Keratinocyte (primary cell): Measurements from ENCODE around the gene HPSE. TPM values are rescaled to one million over a fixed set of nuclear protein-coding genes. Genes with fewer than 3 reads are reported as not detected.

Experiments used
- DNase-seq: peaks from one replicate; pipeline ENCODE4 v3.0.0-alpha.2; 2011; ENCODE audit warnings: low read depth, missing footprints, low spot score
- FAIRE-seq: peaks from 2 replicates; lab custom pipeline; 2011; peaks lifted over from hg19 to GRCh38; lab: Jason Lieb, UNC
- H2AFZ ChIP-seq: 2 replicates; pipeline ENCODE4 v1.6.0; 2012; ENCODE audit warnings: low read length, control low read depth, inconsistent platforms; ENCODE audit not compliant: control insufficient read depth
- H3K27ac ChIP-seq: 2 replicates; pipeline ENCODE4 v1.5.1; 2011; ENCODE audit warnings: low read length; ENCODE audit not compliant: control insufficient read depth, insufficient read depth
- H3K27me3 ChIP-seq: 3 replicates; pipeline ENCODE4 v1.6.0; 2011; ENCODE audit warnings: low read length; ENCODE audit not compliant: control insufficient read depth, insufficient read depth; ENCODE audit errors: extremely low read depth
- H3K36me3 ChIP-seq, 2 experiments: 2 replicates in 1 of 2; 3 replicates in 1 of 2; pipeline ENCODE4 v1.5.1; 2011; ENCODE audit warnings: low read length in 2 of 2, mild to moderate bottlenecking in 1 of 2; ENCODE audit not compliant: control insufficient read depth in 2 of 2, insufficient read depth in 2 of 2; ENCODE audit errors: extremely low read depth in 1 of 2
- H3K4me1 ChIP-seq: 3 replicates; pipeline ENCODE4 v1.5.1; 2011; ENCODE audit warnings: low read length; ENCODE audit not compliant: control insufficient read depth, insufficient read depth; ENCODE audit errors: extremely low read depth
- H3K4me2 ChIP-seq: 3 replicates; pipeline ENCODE4 v1.6.0; 2011; ENCODE audit warnings: low read depth, low read length; ENCODE audit not compliant: control insufficient read depth, insufficient read depth; ENCODE audit errors: extremely low read depth
- H3K4me3 ChIP-seq, 3 experiments: fragments of 200-600 bp in 1 of 3; sonication (generic) in 1 of 3; 2 replicates in 2 of 3; 3 replicates in 1 of 3; pipeline ENCODE4 v1.5.1; 2011 to 2016; ENCODE audit warnings: low read length in 3 of 3, mild to moderate bottlenecking in 3 of 3, control low read depth in 2 of 3, inconsistent platforms in 1 of 3, low read depth in 1 of 3, mixed read lengths in 1 of 3, mixed run types in 1 of 3, moderate library complexity in 1 of 3; ENCODE audit not compliant: control insufficient read depth in 2 of 3, insufficient read depth in 2 of 3; ENCODE audit errors: extremely low read depth in 1 of 3
- H3K79me2 ChIP-seq: 2 replicates; pipeline ENCODE4 v1.6.0; 2012; ENCODE audit warnings: low read length; ENCODE audit not compliant: control insufficient read depth, insufficient read depth
- H3K9ac ChIP-seq: 3 replicates; pipeline ENCODE4 v1.6.0; 2011; ENCODE audit warnings: low read length; ENCODE audit not compliant: control insufficient read depth, insufficient read depth; ENCODE audit errors: extremely low read depth
- H3K9me1 ChIP-seq: 3 replicates; pipeline ENCODE4 v1.6.0; 2011; ENCODE audit warnings: low read length; ENCODE audit not compliant: control insufficient read depth, insufficient read depth; ENCODE audit errors: extremely low read depth
- H3K9me3 ChIP-seq: 2 replicates; pipeline ENCODE4 v1.5.1; 2012; ENCODE audit warnings: low read depth, low read length; ENCODE audit not compliant: control insufficient read depth
- H4K20me1 ChIP-seq: 3 replicates; pipeline ENCODE4 v1.6.0; 2011; ENCODE audit warnings: low read length; ENCODE audit not compliant: control insufficient read depth, insufficient read depth; ENCODE audit errors: extremely low read depth
- CTCF ChIP-seq, 3 experiments: IDR thresholded peaks in 1 of 3; conservative IDR thresholded peaks in 1 of 3; optimal IDR thresholded peaks in 1 of 3; 2 replicates in 2 of 3; 3 replicates in 1 of 3; pipeline versions ENCODE3 to v1.5.1; 2011; ENCODE audit warnings: low read length in 3 of 3, mild to moderate bottlenecking in 3 of 3, moderate library complexity in 2 of 3, control low read depth in 1 of 3, inconsistent platforms in 1 of 3; ENCODE audit not compliant: insufficient read depth in 2 of 3; ENCODE audit errors: extremely low read depth in 1 of 3
- EZH2 ChIP-seq: IDR thresholded peaks from one replicate; pipeline ENCODE4 v1.6.1; 2012; ENCODE audit warnings: inconsistent platforms, mild to moderate bottlenecking, low read length, moderate library complexity
- dilution Hi-C: fragments of 300-500 bp; cut with MboI; formaldehyde crosslinking; loops from one replicate; pipeline ENCODE4 v1.7.0; 2020; ENCODE audit warnings: low sequenced_read_pairs; ENCODE audit not compliant: extremely low pct_ligation_motif_present
- polyA plus RNA-seq, 5 experiments: library from polyadenylated mRNA; depleted of rRNA in 3 of 5; stranded (reverse) in 3 of 5; stranded (forward) in 1 of 5; unstranded in 1 of 5; fragments of >200 nt; gene quantifications; 1 replicate in 1 of 5; 2 replicates in 3 of 5; 3 replicates in 1 of 5; pipeline versions ENCODE4 v1.2.1 to v1.2.3, GENCODE V29; 2011 to 2012; ENCODE audit warnings: missing spikeins in 2 of 5, low read depth in 1 of 5, low replicate concordance in 1 of 5

The HPSE gene
- polyA plus RNA-seq, 1 donor (not counting 4 experiments of a cell fraction or from before 2014, with no cell fraction given), result 5.7 TPM

- dilution Hi-C loops, result no loop called here
- TF ChIP-seq CTCF (optimal IDR thresholded peaks at IDR 0.05 in 1 of 3, IDR thresholded peaks at IDR 0.05 in 1 of 3, conservative IDR thresholded peaks at IDR 0.05 in 1 of 3; ENCODE audit: extremely low read depth in 1 of 3, insufficient read depth in 2 of 3, low read length in 3 of 3) (no peak), EZH2 (no peak)
- Histone ChIP-seq H3K4me1 (peaks cover 22% of the 10 kb centered on the region), H4K20me1 (no peaks in the 10 kb centered on the region), H3K9me1 (no peaks in the 10 kb centered on the region), H3K9ac (no peak overlapping the region), H3K4me2 (peak overlapping the region; percentile 68), H3K36me3 (no peaks in the 10 kb centered on the region), H3K27me3 (no peaks in the 10 kb centered on the region), H3K9me3 (no peaks in the 10 kb centered on the region), H3K27ac (peak overlapping the region; percentile 68), H2AFZ (no peak overlapping the region), H3K79me2 (no peaks in the 10 kb centered on the region), H3K4me3 (peak overlapping the region in 1 of 3 experiments; percentile 21)
- peak; percentile 60 for DNase-seq
- FAIRE-seq, result peak; percentile 77
These were observed 22.4 kb upstream of the HPSE start for GRCh38 chr4:83356899-83357661.

GRCh38 chr4:83353516-83353915 lies 18.9 kb upstream of the HPSE start:
- FAIRE-seq (no peak), DNase-seq (no peak)
- H3K27me3 ChIP-seq, result no peaks in the 10 kb centered on the region
- no peak overlapping the region for H3K27ac ChIP-seq
- H3K4me1 ChIP-seq, result peaks cover 22% of the 10 kb centered on the region
- no peaks in the 10 kb centered on the region for H3K9me3 ChIP-seq
- H3K79me2 ChIP-seq, result no peaks in the 10 kb centered on the region
- no peak overlapping the region for H3K9ac ChIP-seq
- H2AFZ ChIP-seq, result no peak overlapping the region
- H3K9me1 ChIP-seq, result no peaks in the 10 kb centered on the region
- H3K4me2 ChIP-seq, result no peak overlapping the region
- no peaks in the 10 kb centered on the region for H4K20me1 ChIP-seq
- H3K4me3 ChIP-seq, result no peak overlapping the region
- dilution Hi-C loops, result no loop called here
- TF ChIP-seq CTCF (optimal IDR thresholded peaks at IDR 0.05 in 1 of 3, IDR thresholded peaks at IDR 0.05 in 1 of 3, conservative IDR thresholded peaks at IDR 0.05 in 1 of 3; ENCODE audit: extremely low read depth in 1 of 3, insufficient read depth in 2 of 3, low read length in 3 of 3) (no peak), EZH2 (no peak)
- no peaks in the 10 kb centered on the region for H3K36me3 ChIP-seq
